Iris pigment epithelial cell (primary cell): Measurements from ENCODE around the gene PGP.

Experiments used
- DNase-seq: peaks from one replicate; pipeline ENCODE4 v3.0.0-alpha.2; 2011; ENCODE audit warnings: low read depth

Gene PGP

GRCh38 chr16:2237493-2238149 is 23.0 kb upstream of the PGP start:
- DNase-seq, result no peak

- DNase-seq, result no peak
Measured at GRCh38 chr16:2237102-2237482, 22.5 kb upstream of the PGP start.

- DNase-seq, result peak; percentile 20
Measured at GRCh38 chr16:2236337-2237101, 21.9 kb upstream of the PGP start, which contains the start of gene DNASE1L2. Gene DNASE1L2, plus strand, starts transcription at chr16:2236444. Its CDS starts 373 bp downstream, at chr16:2236817.

- no peak for DNase-seq
Measured at GRCh38 chr16:2235695-2236336, 21.2 kb upstream of the PGP start.

GRCh38 chr16:2235234-2235651 is 20.6 kb upstream of the PGP start:
- DNase-seq, result no peak

GRCh38 chr16:2234813-2235170 is 20.2 kb upstream of the PGP start:
- DNase-seq, result no peak

GRCh38 chr16:2233872-2234812 is 19.5 kb upstream of the PGP start:
- DNase-seq, result no peak

- no peak for DNase-seq
Measured at GRCh38 chr16:2233046-2233775, 18.6 kb upstream of the PGP start.

GRCh38 chr16:2232094-2232990 is 17.7 kb upstream of the PGP start:
- DNase-seq, result no peak

- DNase-seq, result no peak
Measured at GRCh38 chr16:2231016-2231931, 16.6 kb upstream of the PGP start.

- DNase-seq, result no peak
Measured at GRCh38 chr16:2230376-2230775, 15.7 kb upstream of the PGP start.

GRCh38 chr16:2229632-2230250 is 15.1 kb upstream of the PGP start:
- DNase-seq, result no peak

GRCh38 chr16:2229091-2229490 is 14.5 kb upstream of the PGP start:
- no peak for DNase-seq

GRCh38 chr16:2228161-2228824 is 13.7 kb upstream of the PGP start:
- DNase-seq, result no peak

GRCh38 chr16:2226918-2227317 is 12.3 kb upstream of the PGP start:
- DNase-seq, result no peak

GRCh38 chr16:2226245-2226793 is 11.7 kb upstream of the PGP start:
- DNase-seq, result no peak

- peak; percentile 54 for DNase-seq
Measured at GRCh38 chr16:2223942-2224486, 9.4 kb upstream of the PGP start.
